GM13976 (cell line): ENCODE measurements around the gene ZFP57.
A peak's percentile ranks its signal among the peaks of the same experiment; 100 is the strongest.

Source experiments
- DNase-seq: peaks from one replicate; pipeline ENCODE4 v3.0.0; 2012; ENCODE audit warnings: low spot score
- in situ Hi-C: fragments of 300-500 bp; cut with MboI; formaldehyde crosslinking; loops from one replicate; pipeline ENCODE4 v1.12.0; 2022; ENCODE audit warnings: low sequenced_read_pairs, mixed read lengths, inconsistent platforms; ENCODE audit not compliant: unreplicated experiment
- TF ChIP-seq, protein P1 (sequence below): IDR thresholded peaks from 2 replicates; pipeline ENCODE4 v1.5.1; 2012; ENCODE audit warnings: borderline replicate concordance, mild to moderate bottlenecking; ENCODE audit not compliant: insufficient read depth; ENCODE audit errors: extremely low read depth, missing control alignments, control extremely low read depth

ZFP57 gene

DNA sequence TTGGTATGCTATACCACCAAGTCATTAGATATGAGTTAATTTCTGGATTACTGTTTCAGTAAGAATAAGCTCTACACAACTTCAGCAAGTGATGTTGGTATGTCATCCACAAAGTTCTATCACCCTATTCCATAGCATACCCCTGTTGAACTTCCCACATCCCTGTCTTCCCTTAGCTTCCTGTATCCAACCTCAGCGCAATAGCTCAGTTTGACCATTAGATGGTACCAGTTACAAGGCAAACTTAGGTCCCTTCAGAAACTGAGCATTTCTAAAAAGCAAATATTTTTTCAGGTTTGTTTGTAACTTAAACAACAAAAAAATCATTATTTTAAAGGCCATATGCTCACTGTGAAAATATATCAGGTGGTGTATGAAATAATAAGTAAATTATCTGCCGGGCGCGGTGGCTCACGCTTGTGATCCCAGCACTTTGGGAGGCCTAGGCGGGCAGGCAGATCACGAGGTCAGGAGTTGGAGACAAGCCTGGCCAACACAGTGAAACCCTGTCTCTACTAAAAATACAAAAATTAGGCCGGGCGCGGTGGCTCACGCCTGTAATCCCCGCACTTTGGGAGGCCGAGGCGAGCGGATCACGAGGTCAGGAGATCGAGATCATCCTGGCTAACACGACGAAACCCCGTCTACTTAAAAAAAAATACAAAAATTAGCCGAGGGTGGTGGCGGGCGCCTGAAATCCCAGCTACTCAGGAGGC, 32.9 kb downstream of the ZFP57 start:
- no peak for DNase-seq
- TF ChIP-seq, protein P1, sequence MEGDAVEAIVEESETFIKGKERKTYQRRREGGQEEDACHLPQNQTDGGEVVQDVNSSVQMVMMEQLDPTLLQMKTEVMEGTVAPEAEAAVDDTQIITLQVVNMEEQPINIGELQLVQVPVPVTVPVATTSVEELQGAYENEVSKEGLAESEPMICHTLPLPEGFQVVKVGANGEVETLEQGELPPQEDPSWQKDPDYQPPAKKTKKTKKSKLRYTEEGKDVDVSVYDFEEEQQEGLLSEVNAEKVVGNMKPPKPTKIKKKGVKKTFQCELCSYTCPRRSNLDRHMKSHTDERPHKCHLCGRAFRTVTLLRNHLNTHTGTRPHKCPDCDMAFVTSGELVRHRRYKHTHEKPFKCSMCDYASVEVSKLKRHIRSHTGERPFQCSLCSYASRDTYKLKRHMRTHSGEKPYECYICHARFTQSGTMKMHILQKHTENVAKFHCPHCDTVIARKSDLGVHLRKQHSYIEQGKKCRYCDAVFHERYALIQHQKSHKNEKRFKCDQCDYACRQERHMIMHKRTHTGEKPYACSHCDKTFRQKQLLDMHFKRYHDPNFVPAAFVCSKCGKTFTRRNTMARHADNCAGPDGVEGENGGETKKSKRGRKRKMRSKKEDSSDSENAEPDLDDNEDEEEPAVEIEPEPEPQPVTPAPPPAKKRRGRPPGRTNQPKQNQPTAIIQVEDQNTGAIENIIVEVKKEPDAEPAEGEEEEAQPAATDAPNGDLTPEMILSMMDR: peak; percentile 45
- in situ Hi-C loops: no loop called here

DNA sequence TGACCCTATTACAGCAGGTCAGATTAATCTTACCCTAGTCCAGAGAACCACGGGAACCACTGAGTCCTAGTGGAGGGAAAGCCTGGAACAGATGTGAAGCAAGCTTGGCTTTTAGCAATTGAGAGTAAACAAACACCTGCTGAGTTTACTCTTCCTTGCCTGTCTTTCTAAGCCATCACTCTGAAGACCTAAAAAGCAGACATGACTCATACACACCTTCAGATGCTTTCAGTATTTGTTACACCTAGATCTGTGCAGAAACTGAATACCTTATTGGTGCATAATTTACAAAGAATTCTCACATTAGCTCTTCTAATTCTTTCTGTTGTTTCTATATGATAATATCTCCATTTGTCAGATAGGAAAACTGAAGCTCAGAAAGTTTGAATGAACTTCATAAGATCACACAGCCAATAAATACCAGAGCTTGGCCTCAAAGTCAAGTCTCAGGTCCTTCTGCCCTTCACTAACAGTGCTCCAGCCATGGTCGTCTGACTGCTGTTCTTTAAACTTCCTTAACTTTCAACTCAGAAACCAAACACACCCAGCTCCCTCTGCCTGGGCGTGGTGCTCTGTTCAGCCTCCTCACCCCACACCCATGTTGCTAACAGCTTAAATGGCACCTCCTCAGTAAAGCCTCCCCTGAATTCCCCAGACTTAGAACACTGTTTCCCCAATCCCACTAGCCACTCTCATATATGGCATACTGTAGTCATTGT, 39.4 kb downstream of the ZFP57 start:
- in situ Hi-C loops: no loop called here
- TF ChIP-seq, protein P1: no peak
- DNase-seq: no peak

DNA sequence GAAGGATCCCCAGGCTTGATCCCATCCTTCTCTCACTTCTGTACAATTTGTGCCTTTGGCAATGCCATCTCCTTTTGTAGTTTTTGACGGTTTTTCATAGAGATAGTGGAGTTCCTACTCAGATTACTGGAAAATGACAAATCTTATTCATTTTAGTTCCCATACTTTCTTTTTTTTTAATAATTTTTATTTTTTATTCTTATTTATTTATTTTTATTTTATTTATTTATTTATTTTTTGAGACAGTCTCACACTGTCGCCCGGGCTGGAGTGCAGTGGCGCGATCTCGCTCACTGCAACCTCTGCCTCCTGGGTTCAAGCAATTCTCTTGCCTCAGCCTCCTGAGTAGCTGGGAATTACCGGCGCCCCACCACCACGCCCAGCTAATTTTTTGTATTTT, 43.7 kb downstream of the ZFP57 start:
- in situ Hi-C loops: no loop called here
- TF ChIP-seq, protein P1: no peak
- DNase-seq: no peak

DNA sequence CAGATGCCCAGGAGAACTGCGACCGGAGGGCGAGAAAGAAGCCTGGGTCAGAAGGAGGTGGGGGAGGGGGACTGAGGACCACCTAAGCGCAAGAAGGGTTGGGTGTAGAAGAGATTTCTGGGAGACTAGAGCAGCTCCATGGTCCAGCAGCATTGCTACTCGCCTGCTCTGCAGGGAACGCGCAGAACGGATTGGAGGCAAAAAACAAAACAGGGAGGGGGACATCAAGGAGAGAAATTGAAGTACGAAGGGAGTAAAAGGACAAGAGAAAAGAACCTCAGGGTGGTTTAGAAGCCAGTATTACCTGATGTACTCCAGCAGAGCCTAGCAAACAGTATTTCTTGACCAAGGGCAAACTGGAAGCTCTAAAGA, 47.4 kb downstream of the ZFP57 start:
- TF ChIP-seq, protein P1: no peak
- no peak for DNase-seq
- in situ Hi-C loops: no loop called here

DNA sequence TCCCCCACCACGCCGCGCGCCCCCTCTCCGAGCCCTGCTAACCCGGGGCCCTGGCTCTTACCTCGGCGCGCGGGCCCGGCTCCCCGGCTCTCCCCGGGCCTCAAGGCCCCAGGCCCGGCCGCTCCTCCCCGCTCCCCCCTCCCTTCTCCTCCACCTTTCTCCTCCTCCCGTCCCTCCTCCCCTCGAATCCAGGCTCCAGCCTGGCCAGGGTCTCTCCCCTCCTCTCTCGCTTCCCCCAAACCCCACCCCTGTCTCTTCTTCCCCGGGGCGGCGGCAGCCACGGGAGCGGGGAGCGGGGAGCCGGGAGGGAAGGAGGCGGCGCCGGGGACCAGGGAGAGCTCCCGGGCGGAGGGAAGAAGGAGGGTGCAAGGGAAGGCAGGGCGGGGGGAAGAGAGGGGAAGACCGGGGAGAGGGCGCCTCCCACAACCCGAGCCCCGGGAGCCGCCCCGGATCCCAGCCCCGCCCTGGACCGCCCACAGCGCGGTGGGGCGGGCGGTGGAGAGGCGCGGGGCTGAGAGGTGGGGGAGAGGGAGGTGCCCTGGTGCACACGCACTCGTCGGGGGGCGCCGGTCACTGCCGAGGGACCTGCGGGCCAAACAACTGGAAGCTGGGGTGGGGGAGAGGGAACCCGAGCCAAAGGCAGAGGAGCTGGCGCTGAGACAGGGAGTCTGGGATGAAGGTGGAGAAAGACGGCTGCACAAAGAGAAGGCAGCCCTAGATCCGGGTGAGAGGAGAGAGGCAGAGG, 48.0 kb downstream of the ZFP57 start, which contains the start of gene GABBR1:
TSS of gene GABBR1 (minus strand) at position 395 of the 745 bp plus-strand sequence. CDS start 798 bp downstream, outside the sequence.
- in situ Hi-C loops: no loop called here
- peak; percentile 96 for DNase-seq
- TF ChIP-seq, protein P1: no peak
